ENCODE results near the gene KDM4F.

- TF ChIP-seq EP300 (IDR thresholded peaks at IDR 0.05): no peak
- no peak for TF ChIP-seq CTCF (IDR thresholded peaks at IDR 0.05)
- no peak for TF ChIP-seq POLR2A (IDR thresholded peaks at IDR 0.05)
These were observed 37.8 kb downstream of the KDM4F start for GRCh38 chr11:95086836-95087570.
